Measurements from ENCODE around the gene RAMP3. TPM values are rescaled to one million over a fixed set of nuclear protein-coding genes. Genes with fewer than 3 reads are reported as not detected.

The RAMP3 gene
- total RNA-seq, 1 experiment from 2014 or later: not detected

- Histone ChIP-seq H3K79me2 (ENCODE audit: low read length) (no peaks in the 10 kb centered on the region), H3K27ac (ENCODE audit: low read length) (no peak overlapping the region), H3K4me1 (ENCODE audit: insufficient read depth, low read length) (no peaks in the 10 kb centered on the region), H3K36me3 (ENCODE audit: low read depth, low read length) (no peaks in the 10 kb centered on the region), H3K27me3 (ENCODE audit: low read length) (peaks cover 54% of the 10 kb centered on the region), H3K9me2 (replicated peaks; ENCODE audit: low read length) (no peaks in the 10 kb centered on the region), H3K9me3 (ENCODE audit: low read length) (no peaks in the 10 kb centered on the region), H3F3A (ENCODE audit: low read length, unreplicated experiment) (no peaks in the 10 kb centered on the region), H3K9ac (ENCODE audit: low read length) (no peak overlapping the region), H3K4me2 (ENCODE audit: low read length) (no peak overlapping the region), H2AFZ (ENCODE audit: low read length) (no peak overlapping the region), H3K4me3 (ENCODE audit: low read length) (no peak overlapping the region), H4K20me1 (ENCODE audit: low read length) (no peaks in the 10 kb centered on the region)
- TF ChIP-seq CTCF (conservative IDR thresholded peaks at IDR 0.05; ENCODE audit: low read depth, low read length): no peak
- TF ChIP-seq EZH2phosphoT487 (IDR thresholded peaks at IDR 0.05; ENCODE audit: borderline replicate concordance, low read length): no peak
- TF ChIP-seq EZH2 (IDR thresholded peaks at IDR 0.05; ENCODE audit: low read length, unreplicated experiment): no peak
- CTCF ChIA-PET: no interaction called here
- POLR2A ChIA-PET (ENCODE audit: unreplicated experiment): no interaction called here
- intact Hi-C loops (cut with micrococcal nuclease): no loop called here
- DNase-seq (no peak), ATAC-seq (no peak)
- no TSS peak for BruUV-seq (replicated peaks)
Measured at GRCh38 chr7:45224832-45225231, 67.2 kb downstream of the RAMP3 start.

DNA sequence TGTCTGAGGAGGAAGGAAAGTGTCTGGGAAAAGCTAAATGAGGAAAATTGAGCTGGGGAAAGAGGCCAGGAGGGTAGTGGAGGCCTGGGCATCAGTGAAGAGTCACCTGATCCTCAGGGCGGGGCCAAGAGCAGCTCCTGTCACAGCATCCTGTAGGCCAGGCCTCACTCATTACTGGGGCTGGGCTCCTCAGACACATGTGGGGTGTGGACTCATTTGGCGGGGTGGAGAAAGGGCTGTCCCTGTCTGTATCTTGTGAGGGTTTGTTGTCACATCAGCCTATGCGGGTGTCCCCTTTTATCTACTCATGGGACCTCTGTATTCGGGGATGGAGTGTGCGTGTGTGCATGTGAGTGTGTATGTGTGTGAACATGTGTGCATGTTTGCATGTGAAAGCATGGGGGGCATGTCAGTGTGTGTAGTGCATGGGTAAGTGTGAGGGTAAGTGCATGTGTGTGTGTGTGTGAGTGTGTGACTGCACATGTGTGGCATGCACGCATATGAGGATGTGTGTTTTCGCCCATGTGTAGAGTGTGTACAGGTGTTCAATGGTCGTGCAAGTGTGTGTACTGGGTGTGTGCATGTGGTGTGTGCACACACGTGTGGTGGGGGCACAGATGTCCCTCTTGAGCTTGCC, 67.8 kb downstream of the RAMP3 start:
- TF ChIP-seq CTCF (conservative IDR thresholded peaks at IDR 0.05; ENCODE audit: low read depth, low read length) (no peak), EZH2 (IDR thresholded peaks at IDR 0.05; ENCODE audit: low read length, unreplicated experiment) (no peak)
- Histone ChIP-seq H3K27me3 (ENCODE audit: low read length) (peaks cover 54% of the 10 kb centered on the region), H3K9me3 (ENCODE audit: low read length) (no peaks in the 10 kb centered on the region), H3K4me1 (ENCODE audit: insufficient read depth, low read length) (no peaks in the 10 kb centered on the region), H3K9ac (ENCODE audit: low read length) (no peak overlapping the region), H3K9me2 (replicated peaks; ENCODE audit: low read length) (no peaks in the 10 kb centered on the region), H3K27ac (ENCODE audit: low read length) (no peak overlapping the region), H3K79me2 (ENCODE audit: low read length) (no peaks in the 10 kb centered on the region), H3K4me3 (ENCODE audit: low read length) (no peak overlapping the region), H3K4me2 (ENCODE audit: low read length) (no peak overlapping the region), H2AFZ (ENCODE audit: low read length) (no peak overlapping the region), H3F3A (ENCODE audit: low read length, unreplicated experiment) (no peaks in the 10 kb centered on the region), H3K36me3 (ENCODE audit: low read depth, low read length) (no peaks in the 10 kb centered on the region), H4K20me1 (ENCODE audit: low read length) (no peaks in the 10 kb centered on the region)
- CTCF ChIA-PET: no interaction called here
- no TSS peak for BruUV-seq (replicated peaks)
- intact Hi-C loops (cut with micrococcal nuclease): no loop called here
- ATAC-seq: no peak
- POLR2A ChIA-PET (ENCODE audit: unreplicated experiment): no interaction called here
- no peak for DNase-seq

DNA sequence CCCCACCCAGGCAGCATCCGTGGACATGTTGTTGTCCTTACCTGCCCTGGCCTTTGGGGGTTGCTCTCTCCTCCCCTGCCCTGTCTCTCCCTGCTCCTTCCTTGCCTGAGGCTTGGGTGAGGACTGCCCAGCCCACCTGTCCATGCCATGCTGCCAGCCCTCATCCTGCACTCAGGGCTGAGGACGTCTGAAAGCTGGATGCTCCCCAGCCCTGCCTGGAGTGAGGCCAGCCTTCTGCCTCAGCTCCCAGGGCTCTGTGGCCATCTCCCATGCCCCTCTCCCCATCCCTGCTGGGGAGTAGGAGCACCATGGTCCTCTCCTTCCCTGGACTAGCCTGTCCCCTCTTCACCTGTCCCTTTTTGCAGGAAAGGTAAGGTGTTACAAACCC, 68.4 kb downstream of the RAMP3 start:
- CTCF ChIA-PET: no interaction called here
- POLR2A ChIA-PET (ENCODE audit: unreplicated experiment): no interaction called here
- no TSS peak for BruUV-seq (replicated peaks)
- Histone ChIP-seq H3K9me3 (ENCODE audit: low read length) (no peaks in the 10 kb centered on the region), H3K27ac (ENCODE audit: low read length) (no peak overlapping the region), H3K36me3 (ENCODE audit: low read depth, low read length) (no peaks in the 10 kb centered on the region), H3K79me2 (ENCODE audit: low read length) (no peaks in the 10 kb centered on the region), H4K20me1 (ENCODE audit: low read length) (no peaks in the 10 kb centered on the region), H3F3A (ENCODE audit: low read length, unreplicated experiment) (no peaks in the 10 kb centered on the region), H3K9me2 (replicated peaks; ENCODE audit: low read length) (no peaks in the 10 kb centered on the region), H3K4me1 (ENCODE audit: insufficient read depth, low read length) (no peaks in the 10 kb centered on the region), H3K27me3 (ENCODE audit: low read length) (peaks cover 53% of the 10 kb centered on the region), H3K9ac (ENCODE audit: low read length) (no peak overlapping the region), H3K4me2 (ENCODE audit: low read length) (no peak overlapping the region), H3K4me3 (ENCODE audit: low read length) (no peak overlapping the region), H2AFZ (ENCODE audit: low read length) (no peak overlapping the region)
- no peak for DNase-seq
- ATAC-seq: no peak
- TF ChIP-seq EZH2 (IDR thresholded peaks at IDR 0.05; ENCODE audit: low read length, unreplicated experiment) (no peak), EZH2phosphoT487 (IDR thresholded peaks at IDR 0.05; ENCODE audit: borderline replicate concordance, low read length) (no peak), CTCF (conservative IDR thresholded peaks at IDR 0.05; ENCODE audit: low read depth, low read length) (no peak)
- intact Hi-C loops (cut with micrococcal nuclease): no loop called here
